ENCODE data around the gene CALML4. TPM values are rescaled to one million over a fixed set of nuclear protein-coding genes. Genes with fewer than 3 reads are reported as not detected.

Gene CALML4
- total RNA-seq, 1 donor from 2014 or later = 14.8 TPM

DNA sequence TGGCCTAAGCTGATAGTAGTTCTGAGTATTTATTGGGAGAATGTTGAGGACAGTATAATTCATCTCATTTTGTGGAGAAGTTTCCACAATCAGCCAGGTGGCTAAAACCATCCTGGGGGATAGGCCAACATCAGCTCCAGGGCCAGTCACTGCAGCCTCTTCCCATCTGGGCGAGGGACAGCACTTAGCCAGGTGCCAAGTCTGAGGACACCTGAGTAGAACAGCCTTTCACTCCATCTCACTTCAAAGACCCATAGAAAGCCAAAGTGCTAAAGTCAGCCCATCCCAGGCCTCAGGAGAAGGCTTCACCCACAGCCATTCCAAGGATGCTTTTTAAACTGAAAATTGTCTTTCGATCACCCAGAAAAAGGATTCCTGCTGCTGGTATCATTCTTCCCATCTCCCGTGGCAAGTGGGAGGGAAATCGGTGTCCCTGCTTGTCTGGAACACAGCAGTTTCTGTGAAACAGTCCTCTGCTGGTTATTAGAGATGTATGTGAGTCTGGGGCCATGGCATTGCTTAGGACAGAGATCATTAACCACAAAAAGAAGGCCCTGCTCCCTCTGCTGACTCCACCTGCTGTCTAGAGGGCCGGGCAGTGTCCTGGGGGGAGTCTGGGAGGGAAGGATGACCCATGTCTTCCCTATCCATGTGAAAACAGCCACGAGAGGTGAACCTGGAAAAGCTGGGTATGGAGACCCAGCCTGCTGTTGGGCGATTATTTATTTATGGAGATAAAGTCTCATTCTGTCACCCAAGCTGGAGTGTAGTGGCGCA, 9.6 kb downstream of the CALML4 start:
- Mint-ChIP-seq H3K4me1 (peaks cover 22% of the 10 kb centered on the region), H3K36me3 (ENCODE audit: low read depth) (peaks cover 14% of the 10 kb centered on the region), H3K4me3 (no peak overlapping the region), H3K27ac (ENCODE audit: unreplicated experiment) (no peak overlapping the region), H3K27me3 (ENCODE audit: low read depth) (peaks cover 3% of the 10 kb centered on the region), H3K9me3 (no peaks in the 10 kb centered on the region)
- no peak for DNase-seq (ENCODE audit: low read depth, low spot score)
- TF ChIP-seq, protein P1, sequence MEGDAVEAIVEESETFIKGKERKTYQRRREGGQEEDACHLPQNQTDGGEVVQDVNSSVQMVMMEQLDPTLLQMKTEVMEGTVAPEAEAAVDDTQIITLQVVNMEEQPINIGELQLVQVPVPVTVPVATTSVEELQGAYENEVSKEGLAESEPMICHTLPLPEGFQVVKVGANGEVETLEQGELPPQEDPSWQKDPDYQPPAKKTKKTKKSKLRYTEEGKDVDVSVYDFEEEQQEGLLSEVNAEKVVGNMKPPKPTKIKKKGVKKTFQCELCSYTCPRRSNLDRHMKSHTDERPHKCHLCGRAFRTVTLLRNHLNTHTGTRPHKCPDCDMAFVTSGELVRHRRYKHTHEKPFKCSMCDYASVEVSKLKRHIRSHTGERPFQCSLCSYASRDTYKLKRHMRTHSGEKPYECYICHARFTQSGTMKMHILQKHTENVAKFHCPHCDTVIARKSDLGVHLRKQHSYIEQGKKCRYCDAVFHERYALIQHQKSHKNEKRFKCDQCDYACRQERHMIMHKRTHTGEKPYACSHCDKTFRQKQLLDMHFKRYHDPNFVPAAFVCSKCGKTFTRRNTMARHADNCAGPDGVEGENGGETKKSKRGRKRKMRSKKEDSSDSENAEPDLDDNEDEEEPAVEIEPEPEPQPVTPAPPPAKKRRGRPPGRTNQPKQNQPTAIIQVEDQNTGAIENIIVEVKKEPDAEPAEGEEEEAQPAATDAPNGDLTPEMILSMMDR (conservative IDR thresholded peaks at IDR 0.05) = no peak

DNA sequence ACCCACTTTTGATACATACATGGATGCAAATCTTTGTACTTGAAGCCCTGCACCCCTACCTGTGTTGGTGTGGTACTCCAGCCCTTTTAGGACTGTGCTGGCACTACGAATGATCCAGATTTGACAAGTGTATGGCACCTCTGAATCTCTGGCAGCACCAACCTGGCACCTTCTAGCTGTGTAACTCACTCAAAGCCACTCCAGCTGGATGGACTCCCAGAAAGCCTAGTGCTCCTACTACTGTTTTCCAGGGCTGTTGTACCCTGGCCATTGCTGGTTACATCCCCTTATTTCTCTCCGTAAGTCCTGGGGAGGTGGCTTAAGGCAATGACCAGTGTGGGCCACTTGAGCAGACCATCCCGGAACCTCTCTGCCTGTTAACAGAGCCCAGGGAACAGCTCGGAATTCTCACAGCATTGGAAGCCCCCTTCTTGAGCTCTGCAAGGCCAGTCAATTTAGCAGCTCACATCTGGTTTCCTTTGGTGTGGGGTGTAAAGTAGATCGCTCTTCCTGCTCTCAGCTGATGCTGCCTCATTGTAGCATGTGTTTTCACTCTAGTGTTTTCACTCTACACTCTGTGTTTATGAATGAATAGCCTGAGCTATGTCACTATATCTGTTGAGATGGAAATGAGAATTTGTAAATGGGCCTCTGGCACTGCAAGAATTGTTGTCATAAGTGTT, 12.2 kb downstream of the CALML4 start:
- H3K27me3 Mint-ChIP-seq (ENCODE audit: low read depth) = peaks cover 3% of the 10 kb centered on the region
- H3K9me3 Mint-ChIP-seq = no peaks in the 10 kb centered on the region
- TF ChIP-seq, protein P1 (conservative IDR thresholded peaks at IDR 0.05) = no peak
- no peak overlapping the region for H3K4me3 Mint-ChIP-seq
- peaks cover 17% of the 10 kb centered on the region for H3K4me1 Mint-ChIP-seq
- DNase-seq (ENCODE audit: low read depth, low spot score) = no peak
- no peak overlapping the region for H3K27ac Mint-ChIP-seq (ENCODE audit: unreplicated experiment)
- peaks cover 11% of the 10 kb centered on the region for H3K36me3 Mint-ChIP-seq (ENCODE audit: low read depth)

DNA sequence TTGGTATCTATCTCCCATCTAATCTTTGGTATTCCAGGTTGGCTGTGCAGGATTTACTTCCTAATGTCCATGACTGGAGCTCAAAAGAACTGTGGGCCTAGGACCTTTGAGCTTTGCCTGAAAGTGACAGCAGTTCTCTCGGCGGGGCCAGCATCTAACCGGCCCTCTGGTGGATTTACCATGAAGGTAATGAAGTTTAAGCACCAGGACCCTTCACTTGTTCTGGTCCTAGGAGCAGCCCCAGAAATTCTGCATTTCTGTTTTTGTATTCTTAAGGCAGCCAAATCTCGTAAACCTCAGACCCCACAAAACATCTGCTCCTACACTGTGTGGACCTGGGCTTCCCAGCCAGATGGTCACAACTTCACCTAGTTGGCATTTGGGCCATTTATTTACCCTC, 13.0 kb downstream of the CALML4 start:
- Mint-ChIP-seq H3K27ac (ENCODE audit: unreplicated experiment) (no peak overlapping the region), H3K4me1 (peaks cover 17% of the 10 kb centered on the region)
- DNase-seq (ENCODE audit: low read depth, low spot score) = no peak

DNA sequence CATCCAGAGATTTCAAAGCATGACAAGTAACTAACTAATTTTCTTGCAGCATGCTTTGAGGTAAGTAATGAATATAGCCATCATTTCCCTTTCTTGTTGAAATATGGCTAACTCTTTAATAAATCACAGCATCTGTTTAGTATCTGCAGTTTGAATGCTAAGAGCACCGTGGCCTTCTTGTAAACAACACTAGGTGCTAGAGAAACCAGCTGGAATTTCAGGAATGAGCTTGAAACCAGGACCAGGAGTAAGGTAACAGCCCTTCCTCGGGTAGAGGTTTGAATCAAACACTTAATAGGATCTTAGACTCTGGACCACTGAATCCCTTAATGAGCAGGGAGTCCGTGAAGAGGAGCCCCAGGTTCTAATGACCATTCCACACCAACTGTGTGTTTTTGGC, 13.6 kb downstream of the CALML4 start:
- no peaks in the 10 kb centered on the region for H3K9me3 Mint-ChIP-seq
- H3K36me3 Mint-ChIP-seq (ENCODE audit: low read depth) = peaks cover 15% of the 10 kb centered on the region
- TF ChIP-seq, protein P1 (conservative IDR thresholded peaks at IDR 0.05) = no peak
- no peak overlapping the region for H3K4me3 Mint-ChIP-seq
- DNase-seq (ENCODE audit: low read depth, low spot score) = no peak
- no peak overlapping the region for H3K27ac Mint-ChIP-seq (ENCODE audit: unreplicated experiment)
- peaks cover 3% of the 10 kb centered on the region for H3K27me3 Mint-ChIP-seq (ENCODE audit: low read depth)
- peaks cover 17% of the 10 kb centered on the region for H3K4me1 Mint-ChIP-seq

More for the DNA sequence above, 13.0 kb downstream of the CALML4 start:
- Mint-ChIP-seq H3K27me3 (ENCODE audit: low read depth) (peaks cover 3% of the 10 kb centered on the region), H3K36me3 (ENCODE audit: low read depth) (peaks cover 15% of the 10 kb centered on the region), H3K9me3 (no peaks in the 10 kb centered on the region), H3K4me3 (no peak overlapping the region)
- TF ChIP-seq, protein P1 (conservative IDR thresholded peaks at IDR 0.05) = no peak

DNA sequence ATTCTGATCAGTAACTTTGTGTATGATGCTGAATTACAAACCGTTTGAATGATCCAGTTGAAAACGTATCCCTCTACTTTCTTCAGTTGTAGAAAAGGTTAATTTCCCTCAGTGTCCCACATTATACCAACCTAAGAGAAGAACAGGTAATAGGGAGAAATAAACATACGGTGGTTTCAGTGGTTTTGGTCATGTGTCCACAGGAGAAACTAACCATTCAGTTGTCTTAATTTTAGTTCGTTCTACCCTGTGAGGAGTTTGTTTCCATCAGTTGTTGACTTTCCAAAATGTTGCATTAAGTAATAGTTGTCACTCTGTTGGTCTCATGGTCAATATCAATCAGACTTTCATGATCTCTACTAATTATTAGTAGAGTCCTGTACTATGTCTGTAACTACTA, 15.1 kb downstream of the CALML4 start:
- Mint-ChIP-seq H3K4me3 (no peak overlapping the region), H3K27me3 (ENCODE audit: low read depth) (peaks cover 2% of the 10 kb centered on the region), H3K9me3 (no peaks in the 10 kb centered on the region), H3K27ac (ENCODE audit: unreplicated experiment) (no peak overlapping the region), H3K36me3 (ENCODE audit: low read depth) (peaks cover 17% of the 10 kb centered on the region), H3K4me1 (peaks cover 10% of the 10 kb centered on the region)
- no peak for DNase-seq (ENCODE audit: low read depth, low spot score)
- TF ChIP-seq, protein P1 (conservative IDR thresholded peaks at IDR 0.05) = no peak

All from neural crest cell (in vitro differentiated cells).